Measurements from ENCODE around the gene C1orf74. TPM values are rescaled to one million over a fixed set of nuclear protein-coding genes. Genes with fewer than 3 reads are reported as not detected.

The C1orf74 gene
- total RNA-seq, 6 experiments from 2014 or later: 1.8 to 2.7 (median 2.4) TPM

DNA sequence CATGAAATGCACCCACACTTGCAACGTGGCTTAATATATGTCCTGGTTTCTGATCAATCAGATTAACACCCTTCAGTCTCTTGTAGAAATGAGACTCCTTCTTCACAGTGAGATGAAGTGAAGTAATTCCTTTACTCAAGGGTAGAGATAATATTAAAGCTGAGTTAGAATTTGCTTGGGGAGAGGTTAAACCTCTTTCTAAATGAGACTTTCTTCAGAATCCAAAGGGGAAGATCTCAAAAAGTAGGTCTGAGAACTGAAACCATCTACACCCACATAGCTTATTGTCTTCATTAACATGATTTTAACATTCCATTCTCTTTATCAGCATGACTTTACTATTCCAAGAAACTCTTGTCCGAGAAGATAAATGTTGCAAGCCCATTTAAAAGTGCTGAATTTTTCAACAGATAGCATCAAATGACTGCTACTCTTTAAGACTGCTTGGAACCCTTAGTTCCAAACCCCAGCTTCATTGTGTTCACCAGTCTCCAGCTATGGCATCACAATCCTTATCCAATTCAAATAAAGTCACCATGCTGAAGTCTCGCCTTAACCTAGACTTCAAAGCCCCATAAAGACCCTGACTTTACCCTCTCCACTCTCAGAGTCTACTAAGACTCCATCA lies 47.8 kb downstream of the C1orf74 start:
- no peaks in the 10 kb centered on the region for H3K9me3 Mint-ChIP-seq
- H3K4me1 Mint-ChIP-seq (ENCODE audit: low read depth): peaks cover 17% of the 10 kb centered on the region
- H3K36me3 Mint-ChIP-seq (ENCODE audit: low read depth): no peaks in the 10 kb centered on the region
- H3K4me3 Mint-ChIP-seq: no peak overlapping the region
- H3K27ac Mint-ChIP-seq: no peak overlapping the region
- DNase-seq: no peak
- TF ChIP-seq, protein P1, sequence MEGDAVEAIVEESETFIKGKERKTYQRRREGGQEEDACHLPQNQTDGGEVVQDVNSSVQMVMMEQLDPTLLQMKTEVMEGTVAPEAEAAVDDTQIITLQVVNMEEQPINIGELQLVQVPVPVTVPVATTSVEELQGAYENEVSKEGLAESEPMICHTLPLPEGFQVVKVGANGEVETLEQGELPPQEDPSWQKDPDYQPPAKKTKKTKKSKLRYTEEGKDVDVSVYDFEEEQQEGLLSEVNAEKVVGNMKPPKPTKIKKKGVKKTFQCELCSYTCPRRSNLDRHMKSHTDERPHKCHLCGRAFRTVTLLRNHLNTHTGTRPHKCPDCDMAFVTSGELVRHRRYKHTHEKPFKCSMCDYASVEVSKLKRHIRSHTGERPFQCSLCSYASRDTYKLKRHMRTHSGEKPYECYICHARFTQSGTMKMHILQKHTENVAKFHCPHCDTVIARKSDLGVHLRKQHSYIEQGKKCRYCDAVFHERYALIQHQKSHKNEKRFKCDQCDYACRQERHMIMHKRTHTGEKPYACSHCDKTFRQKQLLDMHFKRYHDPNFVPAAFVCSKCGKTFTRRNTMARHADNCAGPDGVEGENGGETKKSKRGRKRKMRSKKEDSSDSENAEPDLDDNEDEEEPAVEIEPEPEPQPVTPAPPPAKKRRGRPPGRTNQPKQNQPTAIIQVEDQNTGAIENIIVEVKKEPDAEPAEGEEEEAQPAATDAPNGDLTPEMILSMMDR (IDR thresholded peaks at IDR 0.05): no peak
- H3K27me3 Mint-ChIP-seq (ENCODE audit: insufficient read depth): peaks cover 27% of the 10 kb centered on the region

DNA sequence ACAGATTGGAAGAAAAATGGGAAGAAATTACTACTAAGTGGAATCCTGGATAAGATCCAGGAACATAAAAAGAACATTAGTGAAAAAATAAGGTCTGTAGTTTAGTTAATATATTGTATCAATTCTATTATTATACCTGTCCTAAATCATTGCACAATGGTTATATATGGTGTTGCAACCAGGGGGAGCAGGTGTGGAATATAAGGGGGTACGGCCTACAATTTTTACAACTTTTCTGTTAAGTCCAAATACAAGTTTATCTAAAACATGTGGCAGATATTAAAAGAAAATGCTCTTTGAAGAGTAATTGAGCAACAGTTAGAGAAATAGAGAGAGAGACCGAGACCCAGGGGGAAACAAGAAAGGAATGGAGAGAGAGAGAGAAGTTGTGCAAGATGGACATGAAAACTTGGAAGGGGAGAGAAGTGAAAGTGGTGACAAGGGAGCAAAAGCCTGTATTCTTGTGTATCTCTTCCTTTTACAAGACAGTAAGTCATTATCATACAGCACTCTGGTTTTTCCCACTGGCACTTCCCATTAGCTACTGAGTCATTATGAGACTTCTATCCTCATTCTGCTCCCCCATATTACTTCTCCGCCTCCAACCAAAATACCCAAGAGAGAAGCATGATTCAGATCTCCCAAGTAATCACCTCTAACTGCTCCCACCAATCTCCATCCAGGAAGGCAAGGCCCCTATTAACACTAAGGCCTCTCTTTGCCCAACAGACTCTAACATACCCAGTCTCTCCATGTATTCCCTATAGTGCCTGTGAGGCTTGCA lies 50.8 kb downstream of the C1orf74 start:
- TF ChIP-seq, protein P1 (IDR thresholded peaks at IDR 0.05): no peak
- no peaks in the 10 kb centered on the region for H3K36me3 Mint-ChIP-seq (ENCODE audit: low read depth)
- H3K4me1 Mint-ChIP-seq (ENCODE audit: low read depth): peaks cover 16% of the 10 kb centered on the region
- peak overlapping the region; percentile 14; the same call in 1 of the 2 replicates for H3K27ac Mint-ChIP-seq
- H3K9me3 Mint-ChIP-seq: no peaks in the 10 kb centered on the region
- H3K27me3 Mint-ChIP-seq (ENCODE audit: insufficient read depth): peaks cover 11% of the 10 kb centered on the region
- DNase-seq: peak; percentile 29
- H3K4me3 Mint-ChIP-seq: peak overlapping the region; percentile 7; the same call in 1 of the 2 replicates

DNA sequence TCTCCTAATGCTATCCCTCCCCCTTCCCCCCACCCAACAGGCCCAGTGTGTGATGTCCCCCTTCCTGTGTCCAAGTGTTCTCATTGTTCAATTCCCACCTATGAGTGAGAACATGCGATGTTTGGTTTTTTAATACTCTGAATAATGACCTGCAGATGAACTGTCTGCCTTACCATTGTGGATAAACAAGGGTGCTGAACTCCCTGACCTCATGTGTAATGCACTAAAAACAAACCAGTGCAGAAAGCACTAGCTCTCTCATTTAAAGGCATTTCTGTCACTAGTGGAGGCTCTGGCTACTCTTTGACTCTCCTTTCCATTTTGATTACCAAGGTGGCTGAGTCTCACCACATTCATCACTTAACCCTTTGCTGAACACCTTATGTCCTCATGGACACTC lies 51.6 kb downstream of the C1orf74 start:
- TF ChIP-seq, protein P1 (IDR thresholded peaks at IDR 0.05): no peak
- H3K27ac Mint-ChIP-seq: no peak overlapping the region
- H3K9me3 Mint-ChIP-seq: no peaks in the 10 kb centered on the region
- H3K4me1 Mint-ChIP-seq (ENCODE audit: low read depth): peaks cover 16% of the 10 kb centered on the region
- DNase-seq: no peak
- H3K27me3 Mint-ChIP-seq (ENCODE audit: insufficient read depth): peaks cover 8% of the 10 kb centered on the region
- no peaks in the 10 kb centered on the region for H3K36me3 Mint-ChIP-seq (ENCODE audit: low read depth)
- H3K4me3 Mint-ChIP-seq: no peak overlapping the region

DNA sequence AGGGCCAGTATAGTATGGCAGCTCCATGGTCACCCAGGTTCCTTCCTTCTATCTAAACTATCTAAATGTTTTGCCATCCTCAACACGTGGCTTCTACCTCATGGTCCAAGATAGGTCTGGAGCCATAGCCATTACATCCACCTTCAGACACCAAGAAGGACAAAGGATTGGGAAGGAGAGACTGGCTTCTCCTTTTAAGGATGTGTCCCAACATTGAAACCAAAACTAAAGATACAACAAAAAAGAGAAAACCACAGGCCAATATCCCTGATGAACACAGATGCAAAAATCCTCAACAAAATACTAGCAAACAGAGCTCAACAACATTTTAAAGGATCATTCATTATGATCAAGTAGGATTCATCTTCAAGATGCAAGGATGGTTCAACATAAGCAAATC lies 54.9 kb downstream of the C1orf74 start:
- Mint-ChIP-seq H3K36me3 (ENCODE audit: low read depth) (no peaks in the 10 kb centered on the region), H3K9me3 (no peaks in the 10 kb centered on the region), H3K4me1 (ENCODE audit: low read depth) (peaks cover 16% of the 10 kb centered on the region), H3K27ac (no peak overlapping the region), H3K27me3 (ENCODE audit: insufficient read depth) (peaks cover 10% of the 10 kb centered on the region), H3K4me3 (no peak overlapping the region)
- TF ChIP-seq, protein P1 (IDR thresholded peaks at IDR 0.05): no peak
- DNase-seq: no peak

Other genes with a start within 250 kb of the C1orf74 start
- gene CAMK1G, start 200.8 kb downstream of the C1orf74 start, total RNA-seq (2021; fragmentation: NEBNext Ultra II Directional; extraction: Animal tissue kit (Norgen Biotek cat#: 25700)): 1 to 10 TPM; 4.9 to 8.0 (median 5.9) TPM
- 10 to 100 TPM in 2 of 6 experiments, 1 to 10 TPM in 4; 8.0 to 10.3 (median 9.8) TPM for gene LAMB3, start 132.1 kb downstream of the C1orf74 start, total RNA-seq (2021; fragmentation: NEBNext Ultra II Directional; extraction: Animal tissue kit (Norgen Biotek cat#: 25700))
- 1 to 10 TPM; 1.7 to 2.6 (median 1.9) TPM for gene G0S2, start 109.1 kb downstream of the C1orf74 start, total RNA-seq (2021; fragmentation: NEBNext Ultra II Directional; extraction: Animal tissue kit (Norgen Biotek cat#: 25700))
- not detected for gene HSD11B1, start 79.7 kb downstream of the C1orf74 start, total RNA-seq (2021; fragmentation: NEBNext Ultra II Directional; extraction: Animal tissue kit (Norgen Biotek cat#: 25700))
- under 1 TPM in 1 of 6 experiments, not detected in 5; 0.24 TPM for gene TRAF3IP3, start 28.5 kb downstream of the C1orf74 start, total RNA-seq (2021; fragmentation: NEBNext Ultra II Directional; extraction: Animal tissue kit (Norgen Biotek cat#: 25700))
- 1 to 10 TPM in 2 of 6 experiments, under 1 TPM in 4; 0.14 to 3.2 (median 0.28) TPM for gene IRF6, start 21.6 kb upstream of the C1orf74 start, total RNA-seq (2021; fragmentation: NEBNext Ultra II Directional; extraction: Animal tissue kit (Norgen Biotek cat#: 25700))
- 10 to 100 TPM in 4 of 6 experiments, 1 to 10 TPM in 2; 9.0 to 18.5 (median 16.2) TPM for gene UTP25, start 43.4 kb upstream of the C1orf74 start, total RNA-seq (2021; fragmentation: NEBNext Ultra II Directional; extraction: Animal tissue kit (Norgen Biotek cat#: 25700))
- gene SYT14, start 153.7 kb upstream of the C1orf74 start, total RNA-seq (2021; fragmentation: NEBNext Ultra II Directional; extraction: Animal tissue kit (Norgen Biotek cat#: 25700)): 10 to 100 TPM in 1 of 6 experiments, 1 to 10 TPM in 5; 7.6 to 10.6 (median 8.5) TPM

Data from HFFc6 (cell line).